RKO (cell line): ENCODE measurements around the gene ZFYVE9.
"Not testable (repeated sequence)": the region's sequence is repeated elsewhere in the genome, so short reads cannot be mapped to it uniquely, and the experiment has no call there.

Experiments
- DNase-seq: peaks from one replicate; pipeline ENCODE4 v3.0.0-alpha.2; 2016; ENCODE audit warnings: low spot score

Gene ZFYVE9

DNA sequence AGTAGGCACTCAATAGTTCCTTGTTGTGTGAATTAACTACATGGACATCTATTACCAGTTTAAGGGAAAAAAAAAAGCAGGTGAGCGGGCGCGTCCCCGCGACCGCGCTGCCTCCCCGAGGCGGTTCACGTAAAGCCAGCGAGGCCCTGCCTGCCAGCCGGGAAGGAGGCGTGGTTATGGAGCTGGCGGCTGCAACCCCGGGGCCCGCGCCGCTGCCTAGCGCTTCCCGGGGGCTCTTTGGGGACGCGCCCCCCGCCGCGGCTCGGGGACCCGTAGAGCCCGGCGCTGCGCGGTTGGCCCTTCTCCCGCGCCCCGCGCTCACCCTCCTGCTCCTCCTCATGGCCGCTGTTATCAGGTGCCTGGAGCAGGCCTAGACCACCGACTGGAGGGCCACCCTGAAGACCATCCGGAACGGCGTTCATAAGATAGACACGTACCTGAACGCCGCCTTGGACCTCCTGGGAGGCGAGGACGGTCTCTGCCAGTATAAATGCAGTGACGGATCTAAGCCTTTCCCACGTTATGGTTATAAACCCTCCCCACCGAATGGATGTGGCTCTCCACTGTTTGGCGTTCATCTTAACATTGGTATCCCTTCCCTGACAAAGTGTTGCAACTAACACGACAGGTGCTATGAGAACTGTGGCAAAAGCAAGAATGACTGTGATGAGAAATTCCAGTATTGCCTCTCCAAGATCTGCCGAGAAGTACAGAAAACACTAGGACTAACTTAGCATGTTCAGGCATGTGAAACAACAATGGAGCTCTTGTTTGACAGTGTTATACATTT lies 226.7 kb downstream of the ZFYVE9 start:
- peak; percentile 68 for DNase-seq

DNA sequence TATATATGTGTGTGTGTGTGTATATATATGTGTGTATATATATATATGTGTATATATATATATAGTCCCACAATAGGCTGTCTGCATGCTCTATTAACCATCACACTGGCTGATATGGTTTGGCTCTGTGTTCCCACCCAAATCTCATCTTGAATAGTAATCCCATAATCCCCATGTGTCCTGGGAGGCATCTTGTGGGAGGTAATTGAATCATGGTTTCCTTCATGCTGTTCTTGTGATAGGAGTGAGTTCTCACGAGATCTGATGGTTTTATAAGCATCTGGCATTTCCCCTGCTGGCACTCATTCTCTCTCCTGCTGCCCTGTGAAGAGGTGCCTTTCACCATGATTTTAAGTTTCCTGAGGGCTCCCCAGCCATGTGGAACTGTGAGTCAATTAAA lies 228.0 kb downstream of the ZFYVE9 start:
- DNase-seq, result not testable (repeated sequence)

DNA sequence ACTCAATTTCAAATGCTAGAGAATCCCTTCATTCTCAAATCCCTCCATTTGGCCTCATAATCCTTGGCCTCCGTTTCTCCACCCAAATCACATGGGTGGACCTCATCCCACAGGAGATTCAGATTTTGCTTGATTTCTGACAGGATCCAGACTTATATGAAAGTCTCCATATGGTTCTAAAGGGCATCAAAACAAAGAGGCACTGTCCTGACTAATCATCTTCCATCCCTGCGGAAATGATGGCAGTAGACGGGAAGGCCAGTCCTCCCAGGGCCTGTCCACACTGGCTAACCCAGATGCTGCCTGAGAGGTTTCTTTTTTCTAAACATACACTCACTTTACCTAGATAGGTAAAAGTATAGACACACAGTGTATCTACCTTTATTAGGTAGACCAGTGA lies 243.5 kb downstream of the ZFYVE9 start:
- DNase-seq, result no peak

DNA sequence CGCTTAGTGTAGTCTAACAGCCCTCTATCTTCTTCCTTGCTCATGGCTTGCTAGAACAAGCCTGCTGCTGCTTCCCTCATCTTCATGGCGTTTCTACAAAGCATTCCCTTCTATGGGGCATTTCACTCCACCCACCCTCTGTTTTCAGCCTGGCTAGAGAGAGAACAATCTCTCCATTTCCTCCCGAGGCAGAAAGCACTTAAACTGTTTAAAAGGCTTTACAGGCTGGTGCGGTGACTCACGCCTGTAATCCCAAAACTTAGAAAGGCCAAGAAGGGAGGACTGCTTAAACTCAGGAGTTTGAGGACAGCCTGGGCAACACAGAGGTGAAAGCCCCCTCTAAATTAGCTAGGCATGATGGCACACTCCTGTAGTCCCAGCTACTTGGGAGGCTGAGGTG lies 244.6 kb downstream of the ZFYVE9 start:
- DNase-seq, result no peak

DNA sequence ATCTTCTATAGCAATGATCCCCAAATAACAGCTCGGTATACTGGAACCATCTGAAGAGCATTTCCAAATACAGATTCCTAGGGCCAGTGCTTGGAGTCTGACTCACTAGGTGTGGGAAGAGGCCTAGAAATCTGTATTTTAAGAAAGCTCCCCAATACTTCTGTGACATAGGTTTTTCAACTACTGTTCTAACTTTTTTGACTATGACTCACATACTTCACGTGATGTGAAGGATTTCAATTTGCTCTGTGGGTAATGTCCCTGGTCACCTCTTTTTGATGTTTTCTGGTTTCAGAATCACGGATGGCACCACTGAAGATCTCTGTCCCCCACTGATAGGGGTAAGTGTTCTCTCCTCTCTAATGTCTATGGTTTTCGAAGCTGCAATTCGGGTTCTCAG lies 251.3 kb downstream of the ZFYVE9 start:
- DNase-seq, result no peak
